HG02642 (cell line): ENCODE data around the gene GUSB.

Experiments used
- ATAC-seq: cut with Tn5 transposase; IDR thresholded peaks from one replicate; pipeline ENCODE4 v1.9.1; 2021; ENCODE audit warnings: mild to moderate bottlenecking; ENCODE audit not compliant: unreplicated experiment, poor library complexity

Gene GUSB

GRCh38 chr7:65938336-65938895 is 43.6 kb downstream of the GUSB start:
- no peak for ATAC-seq

- no peak for ATAC-seq
Observed at GRCh38 chr7:65937296-65937695, 44.7 kb downstream of the GUSB start.

DNA sequence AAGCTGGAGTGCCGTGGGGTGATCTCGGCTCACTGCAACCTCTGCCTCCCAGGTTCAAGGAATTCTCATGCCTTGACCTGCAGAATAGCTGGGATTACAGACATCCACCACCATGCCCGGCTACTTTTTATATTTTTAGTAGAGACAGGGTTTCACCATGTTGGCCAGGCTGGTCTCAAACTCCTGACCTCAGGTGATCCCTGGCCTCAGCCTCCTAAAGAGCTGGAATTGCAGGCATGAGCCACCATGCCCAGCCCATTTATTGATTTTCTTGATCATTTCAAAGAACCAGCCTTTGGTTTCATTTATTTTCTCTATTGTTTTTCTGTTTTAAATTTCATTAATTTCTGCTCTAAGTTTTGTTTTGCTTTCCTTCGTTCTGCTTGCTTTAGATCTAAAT is 50.3 kb downstream of the GUSB start:
- no peak for ATAC-seq

GRCh38 chr7:65927489-65928448 is 54.2 kb downstream of the GUSB start:
- no peak for ATAC-seq

- ATAC-seq, result no peak
Observed at GRCh38 chr7:65926588-65926987, 55.4 kb downstream of the GUSB start.

GRCh38 chr7:65925040-65925439 is 57.0 kb downstream of the GUSB start:
- ATAC-seq, result no peak

DNA sequence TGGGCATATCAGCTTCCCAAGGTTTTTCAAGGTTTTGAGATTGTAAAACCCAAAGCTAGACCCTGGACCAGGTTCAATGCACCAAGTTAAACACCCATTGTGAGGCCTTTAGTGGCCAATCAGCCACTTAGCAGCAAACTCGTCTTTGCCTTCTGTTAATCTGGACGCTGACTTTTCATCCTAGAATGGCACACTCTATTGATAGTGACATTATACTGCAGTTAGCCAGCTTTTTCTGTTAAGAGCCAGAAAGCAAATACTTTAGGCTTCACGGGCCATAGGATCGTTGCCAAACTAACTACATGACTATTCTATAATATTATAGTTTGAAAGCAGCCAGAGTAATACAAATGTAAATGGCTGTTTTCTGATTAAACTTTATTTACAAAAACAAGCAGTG is 57.8 kb downstream of the GUSB start:
- no peak for ATAC-seq

DNA sequence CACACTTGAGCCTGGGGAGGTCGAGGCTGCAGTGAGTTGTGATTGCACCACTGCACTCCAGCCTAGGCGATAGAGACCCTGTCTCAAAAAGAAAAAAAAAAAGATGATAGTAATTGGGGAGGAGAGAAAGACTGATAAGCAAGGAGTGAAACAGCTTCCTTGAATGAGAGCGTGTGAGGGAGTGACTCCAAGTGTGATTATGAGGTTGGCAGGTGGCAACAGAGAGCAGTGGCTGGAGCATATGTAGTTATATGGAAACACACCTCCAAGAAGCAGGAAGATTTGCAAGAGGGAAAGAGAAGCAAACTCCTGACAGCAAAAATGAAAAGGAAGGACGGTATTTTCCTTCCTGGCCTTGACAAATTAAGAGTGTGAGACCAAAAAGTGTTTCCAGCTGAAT is 58.7 kb downstream of the GUSB start:
- no peak for ATAC-seq

DNA sequence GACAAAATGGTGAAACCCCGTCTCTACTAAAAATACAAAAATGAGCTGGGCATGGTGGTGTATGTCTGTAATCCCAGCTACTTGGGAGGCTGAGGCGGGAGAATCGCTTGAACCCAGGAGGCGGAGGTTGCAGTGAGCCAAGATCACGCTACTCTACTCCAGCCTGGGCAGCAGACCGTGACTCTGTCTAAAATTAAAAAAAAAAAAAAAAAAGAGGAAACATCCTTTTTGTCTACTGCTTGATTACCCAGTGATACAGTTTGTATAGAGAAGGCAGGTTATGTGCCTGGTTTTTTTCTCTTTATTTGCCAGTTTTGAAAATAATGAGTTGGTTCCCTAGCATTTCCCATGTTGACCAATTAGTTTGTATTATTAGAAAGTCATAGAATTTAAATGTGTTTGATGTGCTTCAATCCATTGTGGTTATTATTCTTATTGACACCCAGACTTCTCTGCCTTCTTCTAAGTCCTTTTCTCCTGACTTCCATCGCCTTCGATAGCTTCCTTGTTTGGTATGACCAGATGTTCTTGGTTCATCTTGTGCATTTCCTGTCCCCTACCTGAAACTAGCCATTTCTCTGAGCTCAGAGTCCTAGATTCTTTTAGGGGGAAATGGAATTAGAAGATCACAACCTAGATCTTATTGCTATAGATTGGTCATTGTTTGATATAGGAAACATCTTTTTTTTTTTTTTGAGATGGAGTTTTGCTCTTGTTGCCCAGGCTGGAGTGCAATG is 65.9 kb downstream of the GUSB start:
- no peak for ATAC-seq

GRCh38 chr7:65912237-65912636 is 69.8 kb downstream of the GUSB start:
- no peak for ATAC-seq
